ENCODE data around the gene ARRB1.
A peak's percentile ranks its signal among the peaks of the same experiment; 100 is the strongest.

The ARRB1 gene

GRCh38 chr11:75240311-75241035 is 111.0 kb downstream of the ARRB1 start, which contains the start of gene TPBGL:
TSS of gene TPBGL (plus strand) at chr11:75240774. CDS start at chr11:75241050, 276 bp downstream.
- peak in 1 of 2 donors; percentile 17 for DNase-seq (ENCODE audit: low read depth in 2 of 2)
- peak within 1 kb of the TSS; percentile 23 to 26 for H3K4me3 ChIP-seq (replicated peaks in 1 of 2; ENCODE audit: low read depth in 2 of 2, low read length in 2 of 2)
- no peak for TF ChIP-seq CTCF (IDR thresholded peaks at IDR 0.05; ENCODE audit: low read depth, low read length)

GRCh38 chr11:75239531-75240290 is 111.8 kb downstream of the ARRB1 start:
- DNase-seq (ENCODE audit: low read depth in 2 of 2) = no peak
- no peak for TF ChIP-seq CTCF (IDR thresholded peaks at IDR 0.05; ENCODE audit: low read depth, low read length)
- H3K4me3 ChIP-seq (replicated peaks in 1 of 2; ENCODE audit: low read depth in 2 of 2, low read length in 2 of 2) = no peak overlapping the region

GRCh38 chr11:75238595-75239440 is 112.6 kb downstream of the ARRB1 start:
- no peak for TF ChIP-seq CTCF (IDR thresholded peaks at IDR 0.05; ENCODE audit: low read depth, low read length)
- no peak overlapping the region for H3K4me3 ChIP-seq (replicated peaks in 1 of 2; ENCODE audit: low read depth in 2 of 2, low read length in 2 of 2)
- no peak for DNase-seq (ENCODE audit: low read depth in 2 of 2)

- DNase-seq (ENCODE audit: low read depth in 2 of 2) = no peak
- no peak overlapping the region for H3K4me3 ChIP-seq (replicated peaks in 1 of 2; ENCODE audit: low read depth in 2 of 2, low read length in 2 of 2)
- TF ChIP-seq CTCF (IDR thresholded peaks at IDR 0.05; ENCODE audit: low read depth, low read length) = no peak
These were observed 114.4 kb downstream of the ARRB1 start for GRCh38 chr11:75237050-75237449.

GRCh38 chr11:75236062-75236461 is 115.4 kb downstream of the ARRB1 start:
- no peak for TF ChIP-seq CTCF (IDR thresholded peaks at IDR 0.05; ENCODE audit: low read depth, low read length)
- no peak overlapping the region for H3K4me3 ChIP-seq (replicated peaks in 1 of 2; ENCODE audit: low read depth in 2 of 2, low read length in 2 of 2)
- no peak for DNase-seq (ENCODE audit: low read depth in 2 of 2)

- TF ChIP-seq CTCF (IDR thresholded peaks at IDR 0.05; ENCODE audit: low read depth, low read length) = no peak
- DNase-seq (ENCODE audit: low read depth in 2 of 2) = peak; percentile 72 to 74
- no peak overlapping the region for H3K4me3 ChIP-seq (replicated peaks in 1 of 2; ENCODE audit: low read depth in 2 of 2, low read length in 2 of 2)
These were observed 117.7 kb downstream of the ARRB1 start for GRCh38 chr11:75233754-75234172.

All from cardiac fibroblast (primary cell).